Body of pancreas (tissue), 4 donors: Measurements from ENCODE around the gene WWOX.

ENCODE experiments used
- CTCF ChIP-seq, 7 experiments: fragments of 450-650 bp in 4 of 7; fragments of 200-600 bp in 3 of 7; sonication (generic) in 3 of 7; IDR thresholded peaks; one replicate each; pipeline ENCODE4 v1.5.1; 2016 to 2019; ENCODE audit warnings: antibody characterized with exemption in 7 of 7
- POLR2A ChIP-seq, 3 donors: fragments of 450-650 bp; IDR thresholded peaks; one replicate each; pipeline ENCODE4 v1.6.1; 2016; ENCODE audit warnings: antibody characterized with exemption in 3 of 3, mild to moderate bottlenecking in 2 of 3

- no peak for TF ChIP-seq CTCF (IDR thresholded peaks at IDR 0.05)
- TF ChIP-seq POLR2A (IDR thresholded peaks at IDR 0.05) = no peak
Observed at GRCh38 chr16:78081341-78081740, 18.1 kb upstream of the WWOX start.
